GM19099 (cell line): ENCODE results near the gene NOTCH1.
A peak's percentile ranks its signal among the peaks of the same experiment; 100 is the strongest.

Source experiments
- POLR2A ChIP-seq: IDR thresholded peaks from 3 replicates; pipeline ENCODE4 v1.6.1; 2011; ENCODE audit warnings: low read depth; ENCODE audit not compliant: insufficient read length; ENCODE audit errors: extremely low read depth

NOTCH1 gene

GRCh38 chr9:136485049-136486045 lies 60.5 kb downstream of the NOTCH1 start:
- no peak for TF ChIP-seq POLR2A

- no peak for TF ChIP-seq POLR2A
Measured at GRCh38 chr9:136484153-136485048, 61.4 kb downstream of the NOTCH1 start.

- TF ChIP-seq POLR2A = peak; percentile 61
Measured at GRCh38 chr9:136483589-136484152, 62.2 kb downstream of the NOTCH1 start.

GRCh38 chr9:136482793-136483588 lies 62.9 kb downstream of the NOTCH1 start, which contains the start of gene SEC16A:
Gene SEC16A (minus strand): TSS chr9:136483040. CDS start chr9:136477615, 5,425 bp downstream.
- TF ChIP-seq POLR2A = peak; percentile 89

- TF ChIP-seq POLR2A = no peak
Measured at GRCh38 chr9:136482046-136482792, 63.6 kb downstream of the NOTCH1 start.

- no peak for TF ChIP-seq POLR2A
Measured at GRCh38 chr9:136481558-136481957, 64.3 kb downstream of the NOTCH1 start.

GRCh38 chr9:136476369-136477150 lies 69.3 kb downstream of the NOTCH1 start:
- no peak for TF ChIP-seq POLR2A

GRCh38 chr9:136474974-136475865 lies 70.6 kb downstream of the NOTCH1 start:
- TF ChIP-seq POLR2A = no peak

- no peak for TF ChIP-seq POLR2A
Measured at GRCh38 chr9:136474021-136474640, 71.7 kb downstream of the NOTCH1 start.

GRCh38 chr9:136473354-136473721 lies 72.5 kb downstream of the NOTCH1 start:
- no peak for TF ChIP-seq POLR2A

- no peak for TF ChIP-seq POLR2A
Measured at GRCh38 chr9:136472640-136473353, 73.1 kb downstream of the NOTCH1 start.
